ENCODE data around the gene ADH5.
"Not testable (repeated sequence)": the region's sequence is repeated elsewhere in the genome, so short reads cannot be mapped to it uniquely, and the experiment has no call there.

The ADH5 gene

DNA sequence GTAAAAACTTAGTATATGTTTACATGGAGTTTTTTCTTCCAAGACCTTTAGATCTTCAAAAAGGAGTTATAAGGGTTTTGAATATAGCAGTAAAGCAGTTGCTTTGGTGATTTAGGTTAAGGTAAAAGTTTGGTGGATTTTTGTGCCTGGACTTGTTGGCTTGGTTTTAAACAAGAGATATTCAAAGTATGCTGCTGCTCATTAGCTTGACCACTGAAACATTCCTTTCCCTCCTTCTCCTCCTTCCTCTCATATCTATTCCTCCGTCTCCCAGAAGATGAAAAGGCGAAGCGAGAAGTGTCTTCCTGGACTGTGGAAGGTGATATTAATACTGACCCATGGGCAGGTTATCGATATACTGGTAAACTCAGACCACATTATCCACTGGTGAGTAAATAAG, 54.6 kb downstream of the ADH5 start:
- Histone ChIP-seq H3K4me3 (ENCODE audit: extremely low read depth, insufficient read depth, low read length, poor library complexity, severe bottlenecking) (no peak overlapping the region), H3K27ac (ENCODE audit: low read depth, low read length, severe bottlenecking) (no peak overlapping the region), H3K9me3 (ENCODE audit: control insufficient read depth, low read length) (peaks cover 3% of the 10 kb centered on the region), H3K36me3 (ENCODE audit: control insufficient read depth, insufficient read depth, low read length) (peaks cover 23% of the 10 kb centered on the region), H3K4me1 (ENCODE audit: control insufficient read depth, insufficient read depth, low read length, poor library complexity, severe bottlenecking) (peaks cover 11% of the 10 kb centered on the region)
- WGBS, 2 experiments (ENCODE audit: insufficient coverage in 2 of 2), result no CpG with 5 or more reads among the region's 4 CpGs

DNA sequence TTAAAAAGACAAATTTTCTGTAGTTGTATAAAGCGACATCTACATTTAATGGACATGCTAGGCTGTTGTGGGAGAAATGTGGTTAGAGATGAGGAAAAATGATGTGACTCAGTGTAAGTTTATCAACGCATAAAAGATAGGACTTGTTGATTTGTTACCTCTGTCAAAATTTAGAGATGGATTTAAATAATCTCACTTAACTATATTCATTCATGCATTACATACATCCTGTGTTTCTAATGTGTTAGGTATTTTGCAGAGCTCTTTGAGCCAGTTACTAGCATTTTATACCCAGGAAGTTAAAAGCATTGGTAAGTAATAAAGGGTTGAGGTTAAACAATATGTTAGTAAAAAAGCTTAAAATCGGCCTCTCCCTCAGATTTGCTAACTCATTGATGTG, 58.7 kb downstream of the ADH5 start:
- H3K4me3 ChIP-seq (ENCODE audit: extremely low read depth, insufficient read depth, low read length, poor library complexity, severe bottlenecking), result no peak overlapping the region
- peaks cover 18% of the 10 kb centered on the region for H3K36me3 ChIP-seq (ENCODE audit: control insufficient read depth, insufficient read depth, low read length)
- H3K4me1 ChIP-seq (ENCODE audit: control insufficient read depth, insufficient read depth, low read length, poor library complexity, severe bottlenecking), result peaks cover 19% of the 10 kb centered on the region
- H3K9me3 ChIP-seq (ENCODE audit: control insufficient read depth, low read length), result no peaks in the 10 kb centered on the region
- H3K27ac ChIP-seq (ENCODE audit: low read depth, low read length, severe bottlenecking), result no peak overlapping the region
- WGBS, 2 experiments (ENCODE audit: insufficient coverage in 2 of 2), result 92 to 100% methylated on average over 2 of the region's 3 CpGs

DNA sequence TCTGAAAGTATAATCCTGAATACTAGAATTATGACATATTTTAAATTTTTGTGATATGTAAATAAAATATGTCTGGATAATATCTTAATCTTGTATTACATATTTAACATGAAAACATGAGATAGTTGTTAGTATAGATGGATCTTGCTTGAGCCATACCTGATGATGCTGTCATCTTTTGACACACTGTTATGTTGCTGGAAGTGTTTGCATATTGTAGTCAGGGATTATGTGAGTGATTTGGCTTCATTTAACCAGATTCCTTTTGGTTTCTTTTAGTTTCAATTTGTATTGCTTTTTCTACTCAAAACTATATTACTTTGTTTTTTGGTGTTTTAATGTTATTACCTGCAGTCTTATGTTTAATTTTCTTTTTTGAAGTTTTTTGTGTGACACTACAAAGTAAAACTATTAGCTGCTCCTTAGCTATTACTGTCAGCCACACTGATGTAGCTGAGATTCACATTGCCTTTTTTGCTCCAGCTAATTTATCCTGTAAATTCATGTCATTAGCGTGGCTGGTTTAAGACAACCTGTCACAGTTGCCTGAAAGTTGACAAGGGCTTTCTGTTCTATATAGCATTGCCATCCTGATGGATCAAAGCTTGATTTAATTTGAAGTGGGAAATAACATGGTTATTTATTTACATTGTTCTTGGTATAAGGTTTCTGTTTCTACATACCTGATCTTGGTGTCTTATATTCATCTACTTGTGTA, 59.4 kb downstream of the ADH5 start:
- Histone ChIP-seq H3K4me1 (ENCODE audit: control insufficient read depth, insufficient read depth, low read length, poor library complexity, severe bottlenecking) (peaks cover 19% of the 10 kb centered on the region), H3K4me3 (ENCODE audit: extremely low read depth, insufficient read depth, low read length, poor library complexity, severe bottlenecking) (no peak overlapping the region), H3K27ac (ENCODE audit: low read depth, low read length, severe bottlenecking) (no peak overlapping the region), H3K9me3 (ENCODE audit: control insufficient read depth, low read length) (no peaks in the 10 kb centered on the region), H3K36me3 (ENCODE audit: control insufficient read depth, insufficient read depth, low read length) (peaks cover 14% of the 10 kb centered on the region)
- WGBS, 2 experiments (ENCODE audit: insufficient coverage in 2 of 2), result no CpG with 5 or more reads among the region's 1 CpG

DNA sequence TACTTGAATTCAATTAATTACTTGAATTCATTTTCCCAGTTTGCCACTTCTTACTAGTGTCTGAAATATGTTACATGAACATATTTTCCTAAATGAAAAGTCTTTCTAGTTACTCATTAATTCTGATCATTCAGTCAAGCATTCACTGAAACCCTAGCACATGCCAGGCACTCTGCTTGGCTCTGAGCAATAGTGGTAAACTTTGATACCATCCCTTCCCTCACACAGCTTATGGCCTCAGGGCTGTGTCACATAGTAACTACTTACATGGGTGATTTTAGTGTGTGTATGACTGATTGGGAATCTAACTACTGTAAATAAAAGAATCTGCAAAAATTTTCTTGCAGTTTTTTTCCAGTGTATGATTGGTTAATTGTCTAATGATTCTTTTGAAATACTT, 60.4 kb downstream of the ADH5 start:
- Histone ChIP-seq H3K4me1 (ENCODE audit: control insufficient read depth, insufficient read depth, low read length, poor library complexity, severe bottlenecking) (peaks cover 18% of the 10 kb centered on the region), H3K36me3 (ENCODE audit: control insufficient read depth, insufficient read depth, low read length) (peaks cover 16% of the 10 kb centered on the region), H3K27ac (ENCODE audit: low read depth, low read length, severe bottlenecking) (no peak overlapping the region), H3K4me3 (ENCODE audit: extremely low read depth, insufficient read depth, low read length, poor library complexity, severe bottlenecking) (no peak overlapping the region), H3K9me3 (ENCODE audit: control insufficient read depth, low read length) (peaks cover 4% of the 10 kb centered on the region)

DNA sequence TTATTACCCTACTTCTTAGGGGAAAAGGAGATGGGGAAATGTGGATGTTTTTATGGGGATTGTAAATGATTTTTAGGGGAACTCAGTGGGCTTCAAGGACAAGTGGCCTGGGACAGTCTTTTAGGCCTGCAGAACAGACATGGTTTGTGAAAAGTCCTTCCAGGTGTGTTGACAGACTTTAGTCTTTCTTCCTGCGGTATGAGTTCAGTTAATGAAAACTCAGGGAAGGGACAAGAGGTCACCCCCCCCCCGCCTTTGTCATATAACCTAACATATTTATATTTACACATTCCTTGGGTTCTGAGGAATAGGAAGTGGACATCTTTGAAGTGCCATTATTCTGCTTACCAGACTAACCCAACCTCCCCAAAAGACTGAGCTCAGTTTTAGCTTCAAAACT, 61.3 kb downstream of the ADH5 start:
- Histone ChIP-seq H3K4me1 (ENCODE audit: control insufficient read depth, insufficient read depth, low read length, poor library complexity, severe bottlenecking) (peaks cover 9% of the 10 kb centered on the region), H3K27ac (ENCODE audit: low read depth, low read length, severe bottlenecking) (no peak overlapping the region), H3K36me3 (ENCODE audit: control insufficient read depth, insufficient read depth, low read length) (peaks cover 22% of the 10 kb centered on the region), H3K4me3 (ENCODE audit: extremely low read depth, insufficient read depth, low read length, poor library complexity, severe bottlenecking) (no peak overlapping the region), H3K9me3 (ENCODE audit: control insufficient read depth, low read length) (peaks cover 11% of the 10 kb centered on the region)
- WGBS, 2 experiments (ENCODE audit: insufficient coverage in 2 of 2), result no CpG with 5 or more reads among the region's 2 CpGs

DNA sequence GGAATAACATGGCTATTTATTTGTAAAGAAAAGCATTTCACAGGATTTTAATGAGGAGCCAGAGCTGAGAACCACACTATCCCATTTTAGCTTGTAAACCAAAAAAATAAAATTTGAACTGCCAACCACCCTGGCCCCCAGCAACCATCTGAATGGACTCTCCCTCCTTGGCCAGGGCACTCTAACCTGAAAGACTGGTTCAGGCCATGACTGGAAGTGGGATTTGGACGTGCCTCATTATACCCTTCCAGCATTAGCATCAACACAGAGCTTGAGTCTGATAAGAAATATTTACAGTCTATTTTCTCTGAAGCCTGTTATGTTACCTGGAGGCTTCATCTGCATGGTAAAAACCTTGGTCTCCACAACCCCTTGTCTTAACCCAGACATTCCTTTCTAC, 63.1 kb downstream of the ADH5 start:
- Histone ChIP-seq H3K4me1 (ENCODE audit: control insufficient read depth, insufficient read depth, low read length, poor library complexity, severe bottlenecking) (peaks cover 8% of the 10 kb centered on the region), H3K9me3 (ENCODE audit: control insufficient read depth, low read length) (peaks cover 28% of the 10 kb centered on the region), H3K4me3 (ENCODE audit: extremely low read depth, insufficient read depth, low read length, poor library complexity, severe bottlenecking) (no peak overlapping the region), H3K27ac (ENCODE audit: low read depth, low read length, severe bottlenecking) (no peak overlapping the region), H3K36me3 (ENCODE audit: control insufficient read depth, insufficient read depth, low read length) (peaks cover 39% of the 10 kb centered on the region)
- WGBS, 2 experiments (ENCODE audit: insufficient coverage in 2 of 2), result no CpG with 5 or more reads among the region's 1 CpG

DNA sequence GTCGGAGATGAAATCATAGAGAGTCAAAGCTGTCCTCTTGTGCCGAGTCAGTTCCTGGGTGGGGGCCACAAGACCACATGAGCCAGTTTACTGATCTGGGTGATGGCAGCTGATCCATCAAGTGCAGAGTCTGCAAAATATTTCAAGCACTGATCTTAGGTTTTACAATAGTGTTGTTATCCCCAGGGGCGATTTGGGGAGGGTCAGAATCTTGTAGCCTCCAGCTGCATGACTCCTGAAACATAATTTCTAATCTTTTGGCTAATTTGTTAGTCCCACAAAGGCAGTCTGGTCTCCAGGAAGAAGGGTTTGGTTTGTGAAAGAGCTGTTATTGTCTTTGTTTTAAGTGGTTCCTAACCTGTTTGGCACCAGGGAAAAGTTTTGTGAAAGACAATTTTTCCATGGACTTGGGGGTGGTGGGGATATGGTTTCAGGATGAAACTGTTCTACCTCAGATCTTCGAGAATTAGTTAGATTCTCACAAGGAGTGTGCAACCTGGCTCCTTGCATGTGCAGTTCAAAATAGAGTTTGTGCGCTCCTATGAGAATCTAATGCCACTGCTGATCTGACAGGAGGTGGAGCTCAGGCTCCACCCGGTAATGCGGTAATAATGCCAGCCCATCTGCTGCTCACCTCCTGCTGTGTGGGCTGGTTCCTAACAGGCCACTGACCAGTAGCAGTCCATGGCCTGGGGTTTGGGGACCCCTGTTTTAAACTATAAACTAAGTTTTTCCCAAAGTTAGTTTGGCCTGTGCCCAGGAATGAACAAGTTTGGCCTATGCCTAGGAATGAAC, 63.9 kb downstream of the ADH5 start:
- H3K4me3 ChIP-seq (ENCODE audit: extremely low read depth, insufficient read depth, low read length, poor library complexity, severe bottlenecking), result no peak overlapping the region
- H3K4me1 ChIP-seq (ENCODE audit: control insufficient read depth, insufficient read depth, low read length, poor library complexity, severe bottlenecking), result peaks cover 8% of the 10 kb centered on the region
- H3K9me3 ChIP-seq (ENCODE audit: control insufficient read depth, low read length), result peaks cover 36% of the 10 kb centered on the region
- peaks cover 40% of the 10 kb centered on the region for H3K36me3 ChIP-seq (ENCODE audit: control insufficient read depth, insufficient read depth, low read length)
- no peak overlapping the region for H3K27ac ChIP-seq (ENCODE audit: low read depth, low read length, severe bottlenecking)
- 94 to 95% methylated on average over 6 of the region's 7 CpGs for WGBS, 2 experiments (ENCODE audit: insufficient coverage in 2 of 2)

DNA sequence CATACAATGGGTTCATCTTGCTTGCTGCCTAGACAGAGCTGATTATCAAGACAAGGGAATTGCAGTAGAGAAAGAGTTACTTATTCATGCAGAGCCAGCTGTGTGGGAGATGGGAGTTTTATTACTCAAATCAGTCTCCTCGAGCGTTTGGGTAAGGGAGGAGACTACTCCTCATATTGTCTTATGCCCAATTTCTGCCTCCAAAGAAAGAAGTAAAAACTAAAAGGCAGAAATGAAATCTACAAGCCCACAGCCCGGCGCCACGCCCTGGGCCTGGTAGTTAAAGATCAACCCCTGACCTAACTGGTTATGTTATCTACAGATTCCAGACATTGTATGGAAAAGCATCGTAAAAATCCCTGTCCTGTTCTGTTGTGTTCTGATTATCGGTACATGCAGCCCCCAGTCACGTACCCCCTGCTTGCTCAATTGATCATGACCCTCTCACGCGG, 64.8 kb downstream of the ADH5 start:
- not testable (repeated sequence) for H3K27ac ChIP-seq (ENCODE audit: low read depth, low read length, severe bottlenecking); H3K4me1 ChIP-seq (ENCODE audit: control insufficient read depth, insufficient read depth, low read length, poor library complexity, severe bottlenecking); H3K4me3 ChIP-seq (ENCODE audit: extremely low read depth, insufficient read depth, low read length, poor library complexity, severe bottlenecking)
- H3K9me3 ChIP-seq (ENCODE audit: control insufficient read depth, low read length), result peaks cover 42% of the 10 kb centered on the region
- peaks cover 45% of the 10 kb centered on the region for H3K36me3 ChIP-seq (ENCODE audit: control insufficient read depth, insufficient read depth, low read length)
- 82 to 96% methylated on average over 6 to 8 of the region's 10 CpGs for WGBS, 2 experiments (ENCODE audit: insufficient coverage in 2 of 2)

DNA sequence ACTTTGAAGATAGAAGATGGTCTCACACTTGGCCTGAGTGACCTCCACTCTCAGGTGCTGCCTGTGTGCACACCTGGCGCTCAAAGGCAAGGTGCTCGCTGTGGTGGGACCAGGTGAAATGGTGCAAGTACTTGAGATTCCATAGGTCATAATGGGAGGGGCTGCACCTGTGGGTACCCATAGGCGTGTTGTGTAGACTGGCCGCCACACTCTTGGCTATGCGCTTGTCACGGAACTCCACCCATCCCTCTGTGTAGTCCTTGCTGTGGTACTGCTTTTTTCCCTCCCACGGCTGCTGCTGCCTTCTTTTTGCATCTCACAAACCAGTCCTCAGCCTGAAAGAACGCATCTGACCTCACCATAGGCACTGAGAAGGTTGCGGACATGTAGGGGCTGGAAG, 66.0 kb downstream of the ADH5 start:
- Histone ChIP-seq H3K4me1 (ENCODE audit: control insufficient read depth, insufficient read depth, low read length, poor library complexity, severe bottlenecking) (peaks cover 5% of the 10 kb centered on the region), H3K27ac (ENCODE audit: low read depth, low read length, severe bottlenecking) (no peak overlapping the region), H3K4me3 (ENCODE audit: extremely low read depth, insufficient read depth, low read length, poor library complexity, severe bottlenecking) (peak overlapping the region; percentile 23), H3K36me3 (ENCODE audit: control insufficient read depth, insufficient read depth, low read length) (peaks cover 55% of the 10 kb centered on the region), H3K9me3 (ENCODE audit: control insufficient read depth, low read length) (peaks cover 46% of the 10 kb centered on the region)
- WGBS, 2 experiments (ENCODE audit: insufficient coverage in 2 of 2), result 95 to 97% methylated on average over 7 of the region's 9 CpGs

DNA sequence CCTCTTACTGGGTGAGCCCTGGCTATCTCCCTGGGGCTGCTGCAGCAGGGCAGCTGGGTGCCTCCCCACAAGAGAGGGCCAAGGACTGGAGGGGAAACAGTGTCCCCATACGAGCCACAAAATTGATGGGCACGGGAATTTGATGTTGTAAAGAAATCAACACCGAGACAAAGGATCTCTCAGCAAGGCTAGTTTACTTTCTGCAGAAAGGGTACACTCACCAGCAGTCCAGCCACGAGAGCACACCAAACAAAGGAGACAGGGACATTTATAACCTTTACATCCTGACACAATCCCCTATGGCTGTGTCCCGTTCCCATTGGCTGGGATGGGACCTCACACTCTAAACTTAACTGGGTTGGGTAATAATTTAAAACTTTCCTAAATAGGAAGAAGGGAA, 67.2 kb downstream of the ADH5 start:
- Histone ChIP-seq H3K4me1 (ENCODE audit: control insufficient read depth, insufficient read depth, low read length, poor library complexity, severe bottlenecking) (no peaks in the 10 kb centered on the region), H3K36me3 (ENCODE audit: control insufficient read depth, insufficient read depth, low read length) (peaks cover 66% of the 10 kb centered on the region), H3K4me3 (ENCODE audit: extremely low read depth, insufficient read depth, low read length, poor library complexity, severe bottlenecking) (no peak overlapping the region), H3K9me3 (ENCODE audit: control insufficient read depth, low read length) (peaks cover 50% of the 10 kb centered on the region), H3K27ac (ENCODE audit: low read depth, low read length, severe bottlenecking) (no peak overlapping the region)
- 100% methylated on average over 1 to 4 of the region's 5 CpGs for WGBS, 2 experiments (ENCODE audit: insufficient coverage in 2 of 2)
